Measurements from ENCODE around the gene SPATS2L.

DNA sequence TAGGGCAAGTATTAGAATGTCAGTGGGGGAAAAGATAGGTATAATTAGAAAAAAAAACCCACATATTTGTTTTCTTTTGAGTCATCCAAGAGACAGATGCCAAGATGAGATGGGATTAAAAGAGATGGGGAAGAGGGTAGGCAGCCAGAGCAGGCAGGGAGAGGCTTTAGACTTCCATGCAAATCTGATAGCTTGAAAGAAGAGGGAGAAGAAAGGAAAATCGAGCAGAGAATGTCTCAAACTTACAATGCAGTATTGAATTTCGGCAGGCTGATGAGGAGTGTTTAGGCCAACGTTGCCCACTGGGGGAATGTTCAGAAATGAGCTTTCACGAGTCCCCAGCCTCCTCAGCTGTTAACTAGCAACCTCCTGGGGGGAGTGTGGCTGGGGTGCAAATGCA is 91.3 kb downstream of the SPATS2L start:
- TF ChIP-seq, protein P1, sequence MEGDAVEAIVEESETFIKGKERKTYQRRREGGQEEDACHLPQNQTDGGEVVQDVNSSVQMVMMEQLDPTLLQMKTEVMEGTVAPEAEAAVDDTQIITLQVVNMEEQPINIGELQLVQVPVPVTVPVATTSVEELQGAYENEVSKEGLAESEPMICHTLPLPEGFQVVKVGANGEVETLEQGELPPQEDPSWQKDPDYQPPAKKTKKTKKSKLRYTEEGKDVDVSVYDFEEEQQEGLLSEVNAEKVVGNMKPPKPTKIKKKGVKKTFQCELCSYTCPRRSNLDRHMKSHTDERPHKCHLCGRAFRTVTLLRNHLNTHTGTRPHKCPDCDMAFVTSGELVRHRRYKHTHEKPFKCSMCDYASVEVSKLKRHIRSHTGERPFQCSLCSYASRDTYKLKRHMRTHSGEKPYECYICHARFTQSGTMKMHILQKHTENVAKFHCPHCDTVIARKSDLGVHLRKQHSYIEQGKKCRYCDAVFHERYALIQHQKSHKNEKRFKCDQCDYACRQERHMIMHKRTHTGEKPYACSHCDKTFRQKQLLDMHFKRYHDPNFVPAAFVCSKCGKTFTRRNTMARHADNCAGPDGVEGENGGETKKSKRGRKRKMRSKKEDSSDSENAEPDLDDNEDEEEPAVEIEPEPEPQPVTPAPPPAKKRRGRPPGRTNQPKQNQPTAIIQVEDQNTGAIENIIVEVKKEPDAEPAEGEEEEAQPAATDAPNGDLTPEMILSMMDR (conservative IDR thresholded peaks at IDR 0.05; ENCODE audit: low read depth, low read length): no peak
- TF ChIP-seq EZH2 (IDR thresholded peaks at IDR 0.05; ENCODE audit: low read length, unreplicated experiment) (no peak), EZH2phosphoT487 (IDR thresholded peaks at IDR 0.05; ENCODE audit: borderline replicate concordance, low read length) (no peak)
